ENCODE results near the gene LDLRAD4. TPM values are rescaled to one million over a fixed set of nuclear protein-coding genes. Genes with fewer than 3 reads are reported as not detected.

LDLRAD4 gene
- total RNA-seq, 1 experiment from 2014 or later, result 1.7 TPM

DNA sequence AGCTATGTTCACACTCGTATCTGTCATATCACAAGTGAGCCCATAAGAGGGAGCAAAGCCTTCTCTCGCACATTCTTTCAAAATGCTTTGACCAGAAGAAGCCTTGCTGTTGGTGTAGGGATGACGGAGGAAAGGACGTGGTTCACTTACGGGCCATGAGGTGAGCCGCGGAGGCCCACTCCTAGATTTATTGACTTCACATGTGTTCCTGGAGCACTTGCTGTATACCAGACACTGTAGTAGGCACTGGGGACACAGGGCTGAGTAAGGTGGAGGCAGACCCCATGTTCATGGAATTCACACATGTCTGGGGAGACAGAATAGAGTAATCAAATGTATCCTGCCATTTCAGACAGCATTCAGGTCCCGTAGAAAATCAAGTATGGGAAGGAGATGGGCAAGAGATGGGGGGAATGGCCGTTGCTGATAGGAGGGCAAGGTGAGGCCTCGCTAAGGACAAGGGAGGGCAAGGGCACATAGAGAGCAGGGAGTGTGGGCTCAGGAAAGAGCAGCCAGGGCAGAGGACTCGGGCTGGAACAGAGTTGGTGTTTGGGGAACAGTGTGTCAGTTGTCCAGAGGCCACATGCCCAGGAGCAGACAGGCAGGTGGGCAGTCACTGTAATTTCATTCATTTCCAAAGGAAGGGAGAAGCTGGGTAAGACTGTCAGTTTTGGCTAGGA is 182.2 kb downstream of the LDLRAD4 start:
- DNase-seq, result no peak
- Histone ChIP-seq H4K20me1 (ENCODE audit: insufficient read depth) (0 out of 2 replicates have a peak, but pooled peaks cover 4% of the 10 kb centered on the region), H3K27me3 (ENCODE audit: insufficient read depth, low read depth) (peaks cover 79% of the 10 kb centered on the region), H3K36me3 (ENCODE audit: low read depth) (no peaks in the 10 kb centered on the region), H3K9me2 (ENCODE audit: insufficient read depth) (no peaks in the 10 kb centered on the region), H3K4me1 (replicated peaks; ENCODE audit: insufficient read depth) (no peaks in the 10 kb centered on the region), H3K79me2 (ENCODE audit: low read depth) (no peaks in the 10 kb centered on the region), H3K27ac (no peak overlapping the region), H3K4me3 (no peak overlapping the region), H3K4me2 (no peak overlapping the region), H3K9me3 (ENCODE audit: insufficient read depth, low read depth) (no peaks in the 10 kb centered on the region), H3F3A (ENCODE audit: insufficient read depth, low read depth) (no peaks in the 10 kb centered on the region), H2AFZ (no peak overlapping the region)
- CTCF ChIA-PET, result no interaction called here
- TF ChIP-seq, protein P1, sequence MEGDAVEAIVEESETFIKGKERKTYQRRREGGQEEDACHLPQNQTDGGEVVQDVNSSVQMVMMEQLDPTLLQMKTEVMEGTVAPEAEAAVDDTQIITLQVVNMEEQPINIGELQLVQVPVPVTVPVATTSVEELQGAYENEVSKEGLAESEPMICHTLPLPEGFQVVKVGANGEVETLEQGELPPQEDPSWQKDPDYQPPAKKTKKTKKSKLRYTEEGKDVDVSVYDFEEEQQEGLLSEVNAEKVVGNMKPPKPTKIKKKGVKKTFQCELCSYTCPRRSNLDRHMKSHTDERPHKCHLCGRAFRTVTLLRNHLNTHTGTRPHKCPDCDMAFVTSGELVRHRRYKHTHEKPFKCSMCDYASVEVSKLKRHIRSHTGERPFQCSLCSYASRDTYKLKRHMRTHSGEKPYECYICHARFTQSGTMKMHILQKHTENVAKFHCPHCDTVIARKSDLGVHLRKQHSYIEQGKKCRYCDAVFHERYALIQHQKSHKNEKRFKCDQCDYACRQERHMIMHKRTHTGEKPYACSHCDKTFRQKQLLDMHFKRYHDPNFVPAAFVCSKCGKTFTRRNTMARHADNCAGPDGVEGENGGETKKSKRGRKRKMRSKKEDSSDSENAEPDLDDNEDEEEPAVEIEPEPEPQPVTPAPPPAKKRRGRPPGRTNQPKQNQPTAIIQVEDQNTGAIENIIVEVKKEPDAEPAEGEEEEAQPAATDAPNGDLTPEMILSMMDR (conservative IDR thresholded peaks at IDR 0.05), result no peak
- TF ChIP-seq EZH2 (IDR thresholded peaks at IDR 0.05; ENCODE audit: low read depth), result no peak
- no TSS peak for BruUV-seq (replicated peaks)
- POLR2A ChIA-PET (ENCODE audit: unreplicated experiment), result no interaction called here
- intact Hi-C loops (cut with micrococcal nuclease; ENCODE audit: unreplicated experiment), result no loop called here

DNA sequence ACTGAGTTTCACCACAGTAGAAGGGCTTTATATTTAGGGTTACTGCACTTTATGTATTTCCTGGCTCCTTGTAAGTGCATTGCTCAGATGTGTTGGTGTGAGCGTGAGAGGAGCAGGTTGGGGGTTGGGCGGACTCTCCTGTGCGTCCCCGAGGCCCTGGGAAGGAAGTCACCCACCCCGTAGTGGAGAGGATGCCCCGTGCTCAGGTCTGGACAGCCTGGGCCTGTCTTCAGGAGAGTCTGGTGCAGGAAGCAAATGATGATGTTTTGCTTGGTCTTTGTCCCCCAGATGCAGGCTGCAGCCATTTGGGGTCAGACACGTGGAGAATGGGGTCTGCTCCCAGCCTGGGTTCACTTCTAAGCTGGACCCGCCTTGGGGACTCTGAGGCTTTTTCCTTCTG is 182.8 kb downstream of the LDLRAD4 start:
- no peaks in the 10 kb centered on the region for H3K36me3 ChIP-seq (ENCODE audit: low read depth)
- ChIA-PET POLR2A (ENCODE audit: unreplicated experiment) (no interaction called here), CTCF (no interaction called here)
- peaks cover 83% of the 10 kb centered on the region for H3K27me3 ChIP-seq (ENCODE audit: insufficient read depth, low read depth)
- no peaks in the 10 kb centered on the region for H3F3A ChIP-seq (ENCODE audit: insufficient read depth, low read depth)
- no peak for DNase-seq
- no peaks in the 10 kb centered on the region for H3K9me3 ChIP-seq (ENCODE audit: insufficient read depth, low read depth)
- H3K4me1 ChIP-seq (replicated peaks; ENCODE audit: insufficient read depth), result no peaks in the 10 kb centered on the region
- no peak overlapping the region for H2AFZ ChIP-seq
- 0 out of 2 replicates have a peak, but pooled peaks cover 4% of the 10 kb centered on the region for H4K20me1 ChIP-seq (ENCODE audit: insufficient read depth)
- H3K27ac ChIP-seq, result no peak overlapping the region
- intact Hi-C loops (cut with micrococcal nuclease; ENCODE audit: unreplicated experiment), result no loop called here
- BruUV-seq (replicated peaks), result no TSS peak
- no peak overlapping the region for H3K4me3 ChIP-seq
- no peaks in the 10 kb centered on the region for H3K9me2 ChIP-seq (ENCODE audit: insufficient read depth)
- TF ChIP-seq, protein P1 (conservative IDR thresholded peaks at IDR 0.05), result no peak
- no peak for TF ChIP-seq EZH2 (IDR thresholded peaks at IDR 0.05; ENCODE audit: low read depth)
- H3K4me2 ChIP-seq, result no peak overlapping the region
- no peaks in the 10 kb centered on the region for H3K79me2 ChIP-seq (ENCODE audit: low read depth)

DNA sequence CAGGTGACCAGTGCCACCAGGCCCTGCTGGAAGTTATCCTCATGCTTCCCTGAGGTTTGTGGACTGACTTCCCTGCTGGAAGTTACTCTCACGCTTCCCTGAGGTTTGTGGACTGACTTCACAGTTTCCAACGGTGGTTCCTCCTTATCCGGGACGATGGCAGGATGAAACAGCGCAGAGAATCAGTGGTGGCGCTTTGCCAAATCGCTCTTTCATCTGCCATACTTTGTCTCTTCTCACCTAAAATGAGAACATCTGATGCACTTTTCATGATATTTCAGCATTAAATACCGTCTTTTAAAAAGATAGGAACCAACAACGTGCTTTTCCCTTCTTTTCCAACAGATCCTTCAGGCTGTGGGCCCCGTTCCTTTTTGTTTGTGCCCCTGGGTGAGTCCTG is 183.3 kb downstream of the LDLRAD4 start:
- ChIA-PET CTCF (no interaction called here), POLR2A (ENCODE audit: unreplicated experiment) (no interaction called here)
- TF ChIP-seq, protein P1 (conservative IDR thresholded peaks at IDR 0.05), result no peak
- TF ChIP-seq EZH2 (IDR thresholded peaks at IDR 0.05; ENCODE audit: low read depth), result no peak
- no peak overlapping the region for H3K4me2 ChIP-seq
- no peak for DNase-seq
- no peak overlapping the region for H3K27ac ChIP-seq
- H3K36me3 ChIP-seq (ENCODE audit: low read depth), result no peaks in the 10 kb centered on the region
- no peak overlapping the region for H2AFZ ChIP-seq
- 0 out of 2 replicates have a peak, but pooled peaks cover 4% of the 10 kb centered on the region for H4K20me1 ChIP-seq (ENCODE audit: insufficient read depth)
- no peaks in the 10 kb centered on the region for H3K9me3 ChIP-seq (ENCODE audit: insufficient read depth, low read depth)
- no peaks in the 10 kb centered on the region for H3K79me2 ChIP-seq (ENCODE audit: low read depth)
- H3K27me3 ChIP-seq (ENCODE audit: insufficient read depth, low read depth), result peaks cover 83% of the 10 kb centered on the region
- no TSS peak for BruUV-seq (replicated peaks)
- H3K4me3 ChIP-seq, result no peak overlapping the region
- intact Hi-C loops (cut with micrococcal nuclease; ENCODE audit: unreplicated experiment), result no loop called here
- H3K9me2 ChIP-seq (ENCODE audit: insufficient read depth), result no peaks in the 10 kb centered on the region
- no peaks in the 10 kb centered on the region for H3K4me1 ChIP-seq (replicated peaks; ENCODE audit: insufficient read depth)
- H3F3A ChIP-seq (ENCODE audit: insufficient read depth, low read depth), result no peaks in the 10 kb centered on the region

Data from PC-9 (cell line).